Stimulated activated CD4-positive, alpha-beta T cell treated with anti-CD3 and anti-CD28 coated beads, Interleukin-2, amount 100 ng/mL, for 4 hours (primary cell): Measurements from ENCODE around the gene CACNA1I.
A peak's percentile ranks its signal among the peaks of the same experiment; 100 is the strongest.

Source experiments
- DNase-seq: peaks from one replicate; pipeline ENCODE4 v3.0.0-alpha.2; 2020; ENCODE audit warnings: low read depth

Gene CACNA1I

DNA sequence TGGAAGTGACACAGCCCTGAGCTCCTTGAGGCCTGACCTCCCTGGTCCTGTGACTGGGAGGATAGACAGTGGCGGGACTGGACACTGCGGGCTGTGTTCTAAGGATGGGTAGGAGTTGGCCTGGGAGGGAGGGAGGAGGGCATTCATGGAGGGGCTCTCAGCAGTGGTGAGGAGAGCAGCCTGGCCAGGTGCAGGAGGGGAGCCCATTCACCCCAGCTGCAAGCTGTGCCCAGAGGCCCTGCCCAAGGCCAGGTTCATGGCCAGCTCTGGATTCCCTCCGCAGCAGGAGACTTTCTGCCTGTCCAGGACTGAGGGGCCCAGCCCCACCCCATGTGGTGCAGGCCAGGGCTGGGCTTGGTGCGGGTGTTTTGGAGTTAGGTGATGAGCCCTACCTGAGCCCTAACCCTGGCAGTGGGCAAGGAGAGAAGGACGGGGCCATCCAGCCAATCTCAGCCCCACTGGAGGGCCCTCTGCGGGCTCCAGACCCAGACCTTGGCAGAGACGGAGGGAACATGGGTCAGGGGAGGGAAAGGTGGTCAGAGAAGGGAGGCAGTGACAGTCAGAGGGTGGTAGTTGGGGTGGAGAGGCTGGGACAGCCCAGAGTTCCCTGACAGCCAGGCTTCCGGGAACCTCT lies 26.8 kb downstream of the CACNA1I start:
- DNase-seq: no peak

- DNase-seq: peak; percentile 69
Measured at GRCh38 chr22:39598017-39598965, 27.7 kb downstream of the CACNA1I start.

GRCh38 chr22:39600491-39601179 lies 30.1 kb downstream of the CACNA1I start:
- no peak for DNase-seq

DNA sequence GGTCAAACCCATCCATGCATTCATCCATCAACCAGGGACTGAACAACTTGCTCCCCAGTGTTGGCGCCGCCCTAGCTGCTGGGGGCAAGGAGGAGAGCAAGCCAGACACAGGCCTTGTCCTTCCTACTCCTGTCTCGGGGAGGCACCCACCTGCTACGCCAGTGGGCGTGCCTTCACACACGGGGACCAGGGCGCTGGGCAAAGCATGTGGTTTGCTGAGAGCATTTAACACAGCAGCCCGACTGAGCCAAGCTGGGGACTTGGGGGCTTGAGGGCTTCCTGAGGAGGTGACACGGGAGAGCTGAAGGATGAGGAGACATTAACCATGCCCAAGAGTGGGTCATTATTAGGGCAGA lies 30.6 kb downstream of the CACNA1I start:
- no peak for DNase-seq

GRCh38 chr22:39603345-39603744 lies 32.8 kb downstream of the CACNA1I start:
- DNase-seq: no peak

DNA sequence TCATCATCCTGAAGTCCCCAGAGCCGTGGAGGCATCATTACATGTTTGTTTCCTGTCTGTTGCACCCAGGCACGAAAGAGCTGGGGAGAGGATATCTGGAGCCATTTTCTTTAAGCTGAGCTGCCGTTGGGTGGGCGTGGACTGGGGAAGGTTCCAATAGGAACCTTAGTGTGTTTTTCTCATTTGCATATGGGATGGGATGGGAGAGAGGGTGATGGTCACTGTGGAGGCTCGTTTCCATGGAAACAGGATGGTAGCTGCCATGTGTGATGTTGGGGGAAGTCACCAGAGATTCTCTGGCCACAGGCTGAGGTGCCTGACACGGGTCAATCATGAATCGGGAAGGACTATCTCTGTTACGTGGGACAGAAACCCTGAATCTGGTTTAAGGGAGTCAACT lies 39.7 kb downstream of the CACNA1I start:
- no peak for DNase-seq

DNA sequence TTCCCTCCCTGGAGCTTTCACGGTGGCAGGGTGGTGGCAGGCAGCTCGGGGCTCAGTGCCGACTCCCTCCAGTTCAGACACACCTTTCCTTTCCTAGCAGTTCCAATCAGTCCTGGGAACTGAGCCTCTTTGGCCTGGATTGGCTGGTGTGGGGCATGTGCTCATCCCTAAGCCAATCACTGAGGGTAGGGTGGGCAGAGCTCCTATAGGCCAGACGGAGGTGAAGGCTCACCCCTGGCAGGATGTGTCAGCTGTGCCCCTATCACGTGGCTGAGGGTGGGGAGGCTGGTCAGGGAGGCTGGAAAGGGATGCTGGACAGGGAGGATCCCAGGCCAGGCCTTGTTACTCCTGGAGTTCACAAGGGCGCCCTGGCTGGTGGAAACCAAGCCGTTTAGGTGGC lies 40.2 kb downstream of the CACNA1I start:
- DNase-seq: no peak

DNA sequence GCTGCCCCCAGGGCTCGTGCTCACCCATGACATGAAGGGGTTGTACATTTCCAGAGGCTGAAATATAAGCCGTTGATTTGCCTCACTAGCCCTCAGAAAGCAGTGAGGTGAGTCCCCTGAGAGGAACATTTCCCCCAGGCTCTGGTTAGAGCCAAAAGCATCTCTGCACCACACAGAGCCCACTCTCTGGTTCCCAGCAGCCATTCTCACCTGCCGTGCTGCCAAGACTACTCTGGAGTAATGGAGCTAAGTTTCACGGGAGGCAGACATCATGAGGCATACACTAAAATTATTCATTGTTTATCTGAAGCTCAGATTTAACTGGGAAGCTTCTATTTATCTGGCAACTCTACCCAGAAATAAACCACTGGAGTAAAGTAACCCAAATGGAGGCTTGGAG lies 40.8 kb downstream of the CACNA1I start:
- no peak for DNase-seq

- peak; percentile 33 for DNase-seq
Measured at GRCh38 chr22:39612811-39613548, 42.4 kb downstream of the CACNA1I start.

GRCh38 chr22:39613549-39613921 lies 43.0 kb downstream of the CACNA1I start:
- DNase-seq: no peak

DNA sequence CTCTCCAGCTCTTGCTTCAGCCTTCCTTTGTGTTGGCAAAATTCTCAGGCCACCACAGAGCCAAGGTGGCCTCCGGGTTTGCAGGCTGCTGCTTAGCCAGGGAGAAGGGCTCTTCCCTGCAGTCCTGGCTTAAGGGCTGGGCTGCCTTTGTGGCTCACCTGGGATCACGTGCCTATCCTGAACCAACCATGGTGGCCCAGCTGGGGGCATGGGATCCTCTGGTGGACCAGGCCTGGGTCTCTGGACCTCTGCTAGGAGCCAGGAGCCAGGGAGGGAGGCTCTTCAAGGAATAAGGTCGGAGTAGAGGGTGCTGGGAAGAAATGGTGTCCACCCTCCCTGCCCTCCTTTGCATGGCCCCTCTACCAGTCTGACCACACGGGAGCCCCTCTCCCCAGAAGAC lies 43.9 kb downstream of the CACNA1I start:
- no peak for DNase-seq

DNA sequence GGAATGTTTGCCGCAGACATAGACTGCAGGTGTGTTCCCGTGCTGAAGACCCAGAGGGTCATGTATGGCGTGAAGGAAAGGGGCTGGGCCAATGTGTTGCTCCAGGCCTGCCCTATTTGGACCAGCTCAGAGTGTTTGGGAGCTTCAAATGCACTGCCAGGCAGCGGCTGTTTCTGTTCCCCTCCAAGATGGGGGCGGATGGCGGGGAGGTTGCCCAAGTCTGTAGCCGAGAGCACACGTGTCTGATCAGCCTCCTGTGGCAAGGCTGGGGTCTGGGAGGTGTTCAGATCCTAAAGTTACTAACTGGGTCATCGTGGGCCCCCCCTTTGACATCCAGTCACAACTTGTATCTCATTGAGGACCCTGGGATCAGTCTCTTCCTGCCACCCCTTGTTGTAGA lies 45.5 kb downstream of the CACNA1I start:
- no peak for DNase-seq

DNA sequence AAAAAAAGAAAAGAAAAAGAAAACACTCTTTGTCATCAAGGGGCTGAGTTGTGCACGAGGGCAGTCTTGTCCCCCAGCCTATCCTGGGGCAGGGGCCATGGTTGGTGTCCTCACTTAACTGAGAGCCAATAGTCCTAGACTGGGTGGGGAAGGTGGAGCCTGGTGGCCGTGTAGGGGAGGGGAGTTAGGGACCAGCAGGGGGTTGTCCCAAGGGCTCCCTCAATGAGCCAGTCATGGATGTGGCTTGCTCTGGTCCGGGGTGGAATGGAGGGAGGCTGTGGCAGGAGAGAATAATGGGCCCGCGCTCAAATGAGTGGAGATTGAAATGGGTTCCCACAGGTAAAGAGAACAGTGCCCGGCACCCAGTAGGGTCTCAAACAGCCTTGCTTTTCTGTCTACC lies 46.2 kb downstream of the CACNA1I start:
- DNase-seq: no peak

- DNase-seq: peak; percentile 40
Measured at GRCh38 chr22:39617342-39617741, 46.8 kb downstream of the CACNA1I start.

DNA sequence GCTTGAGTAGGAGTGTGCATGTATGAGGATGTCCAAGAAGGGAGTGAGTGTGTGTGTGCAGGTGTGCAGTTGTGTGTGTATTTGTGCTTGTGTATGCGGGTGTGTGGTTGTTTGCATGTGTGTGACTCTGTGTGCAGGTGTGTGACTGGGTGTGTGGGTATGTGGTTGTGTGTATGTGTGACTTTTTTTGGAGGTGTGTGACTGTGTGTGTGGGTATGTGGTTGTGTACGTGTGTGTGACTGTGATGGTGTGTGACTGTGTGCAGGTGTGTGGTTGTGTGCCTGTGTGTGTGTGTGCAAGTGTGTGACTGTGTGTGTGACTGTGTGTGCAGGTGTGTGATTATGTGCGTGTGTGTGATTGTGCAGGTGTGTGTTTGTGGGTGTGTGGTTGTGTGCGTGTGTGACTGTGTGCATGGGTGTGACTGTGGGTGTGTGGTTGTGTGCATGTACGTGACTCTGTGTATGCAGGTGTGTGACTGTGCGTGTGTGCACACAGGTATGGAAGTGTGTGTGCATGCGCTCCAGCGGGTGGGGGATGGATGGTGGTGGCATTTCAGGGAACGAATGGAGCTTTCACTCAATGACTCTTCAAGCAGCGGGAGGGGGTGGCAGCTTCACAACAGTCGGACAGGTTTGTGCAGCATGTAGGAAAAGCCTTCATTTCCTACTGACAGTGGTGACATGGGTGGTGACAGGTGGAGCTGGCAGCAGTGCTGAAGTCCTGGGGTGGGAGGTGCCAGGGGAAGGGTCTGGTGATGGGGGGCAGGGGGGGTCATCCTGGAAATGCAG lies 47.6 kb downstream of the CACNA1I start:
- no peak for DNase-seq

DNA sequence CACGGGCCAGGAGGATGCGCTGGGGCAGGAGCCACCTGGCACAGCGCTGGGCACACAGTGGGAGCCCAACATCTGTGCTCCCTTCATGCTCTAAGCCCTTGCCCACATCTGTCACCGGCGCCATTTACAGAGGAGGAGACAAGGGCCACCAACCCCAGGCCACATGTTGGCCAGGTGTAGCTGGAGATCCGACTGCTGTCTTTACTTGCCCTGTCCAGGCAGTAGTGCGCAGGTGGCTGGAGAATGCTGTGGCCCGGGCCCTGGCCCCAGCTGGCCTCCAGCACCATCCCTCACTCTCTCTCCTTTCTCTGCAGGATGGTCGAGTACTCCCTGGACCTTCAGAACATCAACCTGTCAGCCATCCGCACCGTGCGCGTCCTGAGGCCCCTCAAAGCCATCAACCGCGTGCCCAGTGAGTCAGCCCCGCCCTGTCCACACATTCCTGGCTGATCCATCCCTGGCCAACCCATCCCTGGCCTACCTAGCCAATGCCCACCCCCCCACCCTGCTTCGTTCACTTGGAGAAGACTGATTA lies 48.5 kb downstream of the CACNA1I start:
- no peak for DNase-seq

GRCh38 chr22:39620924-39621690 lies 50.6 kb downstream of the CACNA1I start:
- no peak for DNase-seq

- DNase-seq: no peak
Measured at GRCh38 chr22:39621826-39622225, 51.3 kb downstream of the CACNA1I start.

DNA sequence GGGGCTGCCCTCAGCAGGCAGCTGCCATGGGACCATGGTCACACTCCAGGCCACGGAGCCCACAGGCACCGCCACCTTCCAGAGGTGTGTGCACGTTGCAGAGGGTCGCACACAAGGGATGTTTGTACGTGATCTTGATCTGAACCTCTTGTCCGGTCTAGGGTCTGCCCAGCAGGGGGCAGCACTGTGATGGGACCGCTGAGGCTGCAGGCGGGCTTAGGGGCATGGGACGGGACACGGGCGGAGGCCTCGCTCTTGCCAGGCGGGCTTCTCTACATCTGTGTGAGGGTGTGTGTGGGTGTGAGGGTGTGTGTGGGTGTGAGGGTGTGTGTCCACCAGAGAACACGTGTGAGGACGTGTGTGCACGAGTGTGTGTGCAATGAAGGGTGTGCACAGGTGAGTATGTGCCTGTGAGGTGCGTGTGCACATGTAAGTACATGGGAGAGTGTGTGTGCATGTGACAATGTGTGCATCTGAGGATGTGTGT lies 52.4 kb downstream of the CACNA1I start:
- peak; percentile 52 for DNase-seq
